Right cardiac atrium (tissue), 5 donors: ENCODE data around the gene ATP1A1. TPM values are rescaled to one million over a fixed set of nuclear protein-coding genes. Genes with fewer than 3 reads are reported as not detected.

Experiments used
- ATAC-seq, 2 donors: fragments of 200-7000 bp; cut with Tn5 transposase; one replicate each; pipeline versions ENCODE4 v1.8.0 to v1.9.1; 2020; ENCODE audit warnings: moderate library complexity in 2 of 2, mild to moderate bottlenecking in 1 of 2
- DNase-seq, 3 donors: peaks; one replicate each; pipeline ENCODE4 v3.0.0-alpha.2; 2020
- H3K27ac ChIP-seq: one replicate; pipeline ENCODE4 v1.5.1; 2013; ENCODE audit warnings: mild to moderate bottlenecking, low read length, control low read depth, moderate library complexity
- H3K27me3 ChIP-seq: one replicate; pipeline ENCODE4 v1.6.1; 2013; ENCODE audit not compliant: control insufficient read depth, insufficient read depth
- H3K4me1 ChIP-seq: one replicate; pipeline ENCODE4 v1.6.1; 2013; ENCODE audit warnings: low read length; ENCODE audit not compliant: control insufficient read depth, insufficient read depth
- H3K4me3 ChIP-seq: one replicate; pipeline ENCODE4 v1.5.1; 2013; ENCODE audit warnings: low read length, control low read depth
- H3K9me3 ChIP-seq: one replicate; pipeline ENCODE4 v1.6.1; 2013; ENCODE audit warnings: low read length; ENCODE audit not compliant: control insufficient read depth
- WGBS: extraction: QIAGEN DNeasy Blood & Tissue Kit; methylation state at CpG from one replicate; pipeline ENCODE4 v1.1.7; 2013; 5-methylcytosine and 5-hydroxymethylcytosine counted together
- intact Hi-C, 4 donors: fragments of 100-400 bp; cut with DNase I; formaldehyde crosslinking; loops; one replicate each; pipeline versions ENCODE4 v1.11.0 to v1.14.0; 2022 to 2023
- polyA plus RNA-seq: library from polyadenylated mRNA; stranded (reverse); fragments of 200-250 nt; gene quantifications from one replicate; pipeline ENCODE4 v1.2.3, GENCODE V29; 2013
- total RNA-seq, 4 donors: library from RNA; stranded (reverse); fragmentation: NEBNext Ultra II Directional; extraction: Animal tissue kit (Norgen Biotek cat#: 25700); gene quantifications; one replicate each; pipeline ENCODE4 v1.2.1, GENCODE V29; 2021
- donor health status: healthy with polysubstance abuse.
- donor health status: DM: no; HTN: yes; CAD: no.
- donor health status: DM: no; HTN: no; CAD: no.
- donor health status: DM: no; HTN: yes; CAD: no; lungs with severe emphysema.
- donor health status: DM: yes; HTN: yes; CAD: no.

The ATP1A1 gene
- total and polyA plus RNA-seq, 5 donors: 155 to 326 (median 226) TPM

DNA sequence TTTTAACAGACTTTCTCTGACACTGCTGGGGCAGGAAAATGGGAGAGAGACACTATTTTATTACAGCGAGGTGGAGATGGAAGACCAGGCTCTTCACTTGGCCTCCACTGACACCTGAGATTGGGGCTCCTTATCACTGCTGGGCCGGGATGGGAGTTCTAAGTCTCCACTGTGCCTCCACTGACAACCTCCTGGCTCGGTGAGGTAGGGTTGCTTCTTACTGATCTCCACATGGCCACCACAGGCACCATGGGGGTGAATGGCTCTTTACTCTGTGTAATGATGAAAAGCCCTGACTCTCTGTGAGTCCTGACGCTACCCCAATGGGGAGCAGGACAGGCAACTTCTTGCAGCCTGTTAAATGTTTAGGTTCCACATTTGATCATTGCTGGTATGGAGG, 67.7 kb downstream of the ATP1A1 start:
- Histone ChIP-seq H3K27me3 (no peaks in the 10 kb centered on the region), H3K4me1 (no peaks in the 10 kb centered on the region), H3K9me3 (no peaks in the 10 kb centered on the region), H3K4me3 (no peak overlapping the region), H3K27ac (no peak overlapping the region)
- intact Hi-C loops: no loop called here
- WGBS: 83% methylated on average over 4 of the region's 4 CpGs
- no peak for DNase-seq
- ATAC-seq: no peak

DNA sequence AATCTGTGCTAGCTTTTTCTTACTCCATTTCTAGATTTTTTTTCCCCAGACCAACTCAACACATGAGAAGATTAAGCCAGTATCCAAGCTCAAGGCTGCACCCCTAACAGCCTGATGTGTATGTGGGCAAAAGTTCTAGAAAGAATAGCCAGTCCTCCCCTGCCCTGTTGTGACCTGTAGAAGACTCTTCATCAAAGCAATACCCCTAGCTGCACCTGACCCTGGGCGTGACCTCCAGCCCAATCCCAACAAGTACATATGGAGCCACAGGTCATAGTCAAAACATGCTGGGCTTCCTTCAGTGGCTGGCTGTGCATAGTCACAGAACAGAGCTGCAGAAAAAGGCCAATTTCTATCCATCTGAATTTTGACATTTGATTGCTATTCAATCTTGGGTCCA, 72.5 kb downstream of the ATP1A1 start:
- H3K27ac ChIP-seq: no peak overlapping the region
- intact Hi-C loops: no loop called here
- 90% methylated on average over 1 of the region's 1 CpG for WGBS
- DNase-seq (no peak), ATAC-seq (no peak)
- H3K9me3 ChIP-seq: no peaks in the 10 kb centered on the region
- no peaks in the 10 kb centered on the region for H3K4me1 ChIP-seq
- no peak overlapping the region for H3K4me3 ChIP-seq
- H3K27me3 ChIP-seq: no peaks in the 10 kb centered on the region

DNA sequence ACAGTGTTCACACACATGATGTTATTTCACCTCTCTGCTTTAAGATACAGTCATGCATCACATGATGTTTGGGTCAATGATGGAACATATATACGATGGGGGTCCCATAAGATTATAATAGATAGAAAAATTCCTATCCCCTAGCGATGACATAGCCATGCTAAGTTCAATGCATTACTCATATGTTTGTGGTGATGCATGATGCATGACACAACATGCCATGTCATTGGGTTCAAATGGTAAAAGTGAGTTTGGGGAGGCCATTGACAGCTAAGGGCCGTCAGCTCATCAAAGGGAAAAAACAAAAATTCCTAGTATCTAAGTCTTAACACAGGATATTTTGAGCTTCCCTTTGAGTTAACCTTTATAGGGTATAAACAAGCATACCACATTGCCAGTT, 73.6 kb downstream of the ATP1A1 start:
- 97% methylated on average over 3 of the region's 3 CpGs for WGBS
- Histone ChIP-seq H3K4me1 (no peaks in the 10 kb centered on the region), H3K4me3 (no peak overlapping the region), H3K27ac (no peak overlapping the region), H3K9me3 (no peaks in the 10 kb centered on the region), H3K27me3 (no peaks in the 10 kb centered on the region)
- ATAC-seq: no peak
- intact Hi-C loops: no loop called here
- no peak for DNase-seq

DNA sequence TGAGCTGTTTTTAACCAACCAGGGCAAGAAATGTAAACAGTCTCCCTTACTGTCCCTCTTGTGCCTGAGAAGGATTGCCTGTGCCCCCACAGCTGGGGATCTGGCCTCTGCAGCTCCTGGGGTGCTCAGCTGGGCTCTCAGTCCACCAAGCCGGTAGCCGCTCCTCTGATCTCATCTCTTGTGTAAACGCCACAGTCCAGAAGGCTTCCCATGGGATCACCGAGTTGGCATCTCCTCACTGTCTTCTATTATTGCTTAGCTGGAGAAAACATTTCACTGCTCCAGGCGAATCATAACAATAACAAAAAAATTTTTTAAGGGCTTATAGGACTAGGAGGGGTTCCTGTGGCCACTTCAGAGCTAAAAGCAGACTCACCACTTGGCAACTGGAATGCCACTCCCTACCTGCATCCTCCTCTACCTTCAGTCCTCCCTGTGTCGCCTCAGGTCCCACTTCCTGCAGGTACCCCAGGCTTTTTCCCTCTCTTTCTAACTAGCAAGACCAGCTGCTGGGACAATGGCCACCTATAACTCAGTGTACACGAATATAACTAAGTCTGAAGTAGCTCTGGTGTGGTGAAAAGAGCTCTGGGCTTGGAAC, 75.8 kb downstream of the ATP1A1 start:
- WGBS: 54% methylated on average over 7 of the region's 7 CpGs
- DNase-seq: no peak
- Histone ChIP-seq H3K27me3 (no peaks in the 10 kb centered on the region), H3K4me3 (no peak overlapping the region), H3K9me3 (no peaks in the 10 kb centered on the region), H3K27ac (no peak overlapping the region), H3K4me1 (no peaks in the 10 kb centered on the region)
- intact Hi-C loops: no loop called here
- ATAC-seq: no peak

DNA sequence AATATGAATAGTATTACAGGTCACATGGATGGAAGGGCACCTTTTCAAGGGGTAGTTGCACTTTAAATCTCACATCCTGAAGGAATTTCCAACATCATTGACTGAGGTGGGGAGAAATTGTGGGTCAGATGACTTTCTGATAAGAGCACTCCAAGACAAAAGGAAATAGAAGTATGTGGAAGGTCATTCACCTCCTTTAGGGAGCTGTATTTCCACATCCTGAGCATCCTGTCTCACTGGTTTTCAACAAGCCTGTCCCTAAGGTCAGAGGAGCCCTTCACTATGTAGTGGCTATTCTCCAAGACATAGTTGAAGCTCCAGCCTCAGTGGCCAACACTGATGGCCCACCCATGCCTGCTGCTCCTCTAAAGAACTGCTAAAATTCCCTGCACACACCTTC, 76.5 kb downstream of the ATP1A1 start:
- no peaks in the 10 kb centered on the region for H3K27me3 ChIP-seq
- no peak for DNase-seq

DNA sequence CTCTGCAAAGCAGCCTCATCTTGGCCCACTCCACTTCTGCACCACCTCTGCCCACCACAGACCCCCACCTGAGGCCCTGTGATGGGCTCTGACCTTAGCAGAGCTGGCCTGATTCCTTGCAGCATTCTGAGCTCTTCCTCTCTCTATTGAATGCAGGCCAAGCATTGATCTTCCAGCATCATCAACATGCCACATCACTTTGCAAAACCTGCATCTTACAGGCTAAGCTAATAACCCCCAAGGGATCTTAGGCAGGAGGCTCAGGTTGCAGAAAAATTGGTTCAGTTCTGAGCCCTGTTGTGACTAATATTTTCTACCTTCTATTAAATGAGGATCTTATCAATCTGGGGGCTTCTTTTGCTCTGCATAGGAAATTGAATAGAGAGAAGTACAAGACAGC, 78.7 kb downstream of the ATP1A1 start:
- Histone ChIP-seq H3K4me1 (no peaks in the 10 kb centered on the region), H3K27me3 (no peaks in the 10 kb centered on the region), H3K4me3 (no peak overlapping the region), H3K9me3 (no peaks in the 10 kb centered on the region), H3K27ac (no peak overlapping the region)
- ATAC-seq (no peak), DNase-seq (no peak)
- intact Hi-C loops: no loop called here

More for the DNA sequence above, 76.5 kb downstream of the ATP1A1 start:
- H3K27ac ChIP-seq: no peak overlapping the region
- intact Hi-C loops: no loop called here
- ATAC-seq: no peak
- H3K4me1 ChIP-seq: no peaks in the 10 kb centered on the region
- H3K4me3 ChIP-seq: no peak overlapping the region
- no peaks in the 10 kb centered on the region for H3K9me3 ChIP-seq

DNA sequence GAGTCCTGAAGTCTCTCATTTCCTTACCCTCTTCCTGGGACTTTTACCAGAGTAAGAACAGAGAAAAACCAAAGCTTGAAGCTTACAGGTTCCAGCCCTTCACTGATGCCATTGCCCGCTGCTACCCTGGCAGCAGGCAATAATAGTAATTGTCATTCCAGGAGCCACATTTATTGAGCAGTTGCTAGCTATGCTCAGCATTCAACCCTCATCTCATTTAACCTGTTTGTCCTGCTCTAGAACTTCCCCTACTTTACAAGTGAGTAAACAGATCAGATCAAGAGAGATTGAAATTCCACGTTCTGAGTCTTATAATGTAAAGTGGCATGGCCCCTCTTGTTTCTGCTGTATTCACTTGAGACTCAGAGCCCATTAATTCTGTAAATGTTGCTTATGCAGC, 80.4 kb downstream of the ATP1A1 start:
- intact Hi-C loops: no loop called here
- DNase-seq (no peak), ATAC-seq (no peak)
- Histone ChIP-seq H3K9me3 (no peaks in the 10 kb centered on the region), H3K27me3 (no peaks in the 10 kb centered on the region), H3K27ac (no peak overlapping the region), H3K4me1 (peaks cover 2% of the 10 kb centered on the region), H3K4me3 (no peak overlapping the region)
- WGBS: 87% methylated on average over 2 of the region's 2 CpGs

DNA sequence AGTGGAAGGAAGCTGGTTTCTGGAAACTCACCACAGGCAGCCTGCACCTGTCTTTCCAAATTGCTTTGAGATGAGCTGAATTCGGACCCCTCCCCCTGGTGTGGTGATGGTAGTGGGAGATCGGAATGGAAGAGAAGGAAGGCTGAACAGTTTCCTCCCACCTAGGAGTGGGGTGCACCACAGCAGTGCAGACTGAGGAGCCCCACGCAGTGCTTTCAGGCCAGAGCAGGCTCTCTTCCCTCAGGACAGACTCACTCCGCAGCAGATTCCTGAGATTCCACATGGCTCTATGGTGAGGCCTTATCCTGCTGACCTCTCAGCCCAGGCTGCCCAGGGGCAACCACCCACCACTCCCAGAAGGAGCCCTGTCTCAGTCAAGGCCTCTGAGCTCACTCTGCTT, 80.9 kb downstream of the ATP1A1 start:
- Histone ChIP-seq H3K4me1 (peaks cover 2% of the 10 kb centered on the region), H3K4me3 (no peak overlapping the region), H3K27me3 (no peaks in the 10 kb centered on the region), H3K9me3 (no peaks in the 10 kb centered on the region), H3K27ac (no peak overlapping the region)
- no peak for DNase-seq
- intact Hi-C loops: no loop called here
- WGBS: 82% methylated on average over 4 of the region's 4 CpGs
- peak in 1 of 2 donors; percentile 25 for ATAC-seq

Other genes with a start within 250 kb of the ATP1A1 start
- gene CD58, start 197.8 kb downstream of the ATP1A1 start, total RNA-seq: 10 to 100 TPM; 17.8 to 28.7 (median 21.4) TPM
- 39.0 TPM for gene CD58, start 197.8 kb downstream of the ATP1A1 start, polyA plus RNA-seq